ENCODE data around the gene DENND4B. TPM values are rescaled to one million over a fixed set of nuclear protein-coding genes. Genes with fewer than 3 reads are reported as not detected.
A peak's percentile ranks its signal among the peaks of the same experiment; 100 is the strongest.

Gene DENND4B
- total RNA-seq, 1 donor from 2014 or later: 133 TPM

GRCh38 chr1:153953859-153954365 lies 7.4 kb upstream of the DENND4B start:
- DNase-seq (ENCODE audit: low spot score): no peak
- Mint-ChIP-seq H3K4me1 (ENCODE audit: low read depth) (peaks cover 34% of the 10 kb centered on the region), H3K27me3 (ENCODE audit: insufficient read depth) (no peaks in the 10 kb centered on the region), H3K9me3 (no peaks in the 10 kb centered on the region), H3K4me3 (peak overlapping the region; percentile 15), H3K36me3 (ENCODE audit: low read depth) (peaks cover 39% of the 10 kb centered on the region), H3K27ac (peak overlapping the region; percentile 80)
- intact Hi-C loops (cut with micrococcal nuclease): no loop called here

- Mint-ChIP-seq H3K27ac (peak overlapping the region; percentile 58), H3K27me3 (ENCODE audit: insufficient read depth) (no peaks in the 10 kb centered on the region), H3K36me3 (ENCODE audit: low read depth) (peaks cover 43% of the 10 kb centered on the region), H3K9me3 (no peaks in the 10 kb centered on the region), H3K4me3 (no peak overlapping the region), H3K4me1 (ENCODE audit: low read depth) (peaks cover 32% of the 10 kb centered on the region)
- intact Hi-C loops (cut with micrococcal nuclease): no loop called here
- no peak for DNase-seq (ENCODE audit: low spot score)
These were observed 5.3 kb upstream of the DENND4B start for GRCh38 chr1:153951801-153952200.

- H3K27me3 Mint-ChIP-seq (ENCODE audit: insufficient read depth): no peaks in the 10 kb centered on the region
- no peak overlapping the region for H3K4me3 Mint-ChIP-seq
- H3K27ac Mint-ChIP-seq: no peak overlapping the region
- H3K9me3 Mint-ChIP-seq: no peaks in the 10 kb centered on the region
- intact Hi-C loops (cut with micrococcal nuclease): no loop called here
- no peak for DNase-seq (ENCODE audit: low spot score)
- H3K36me3 Mint-ChIP-seq (ENCODE audit: low read depth): peaks cover 43% of the 10 kb centered on the region
- peaks cover 28% of the 10 kb centered on the region for H3K4me1 Mint-ChIP-seq (ENCODE audit: low read depth)
These were observed 4.7 kb upstream of the DENND4B start for GRCh38 chr1:153951183-153951582.

- peak overlapping the region; percentile 88 for H3K4me3 Mint-ChIP-seq
These were observed 510 bp downstream of the DENND4B start for GRCh38 chr1:153945795-153946621.

GRCh38 chr1:153945131-153945794 lies 1.3 kb downstream of the DENND4B start:
- Mint-ChIP-seq H3K4me3 (peak overlapping the region; percentile 88), H3K27ac (peak overlapping the region; percentile 97), H3K27me3 (ENCODE audit: insufficient read depth) (no peaks in the 10 kb centered on the region), H3K36me3 (ENCODE audit: low read depth) (peaks cover 41% of the 10 kb centered on the region), H3K9me3 (no peaks in the 10 kb centered on the region), H3K4me1 (ENCODE audit: low read depth) (peaks cover 35% of the 10 kb centered on the region)
- intact Hi-C loops (cut with micrococcal nuclease): loop anchor here (1.0 to 5.0 kb wide), 4 partner anchors 22 to 148 kb away; partner anchors contain the start of gene CREB3L4
- peak; percentile 72 for DNase-seq (ENCODE audit: low spot score)

More at GRCh38 chr1:153945795-153946621, 510 bp downstream of the DENND4B start:
- Mint-ChIP-seq H3K9me3 (no peaks in the 10 kb centered on the region), H3K27ac (peak overlapping the region; percentile 97), H3K27me3 (ENCODE audit: insufficient read depth) (no peaks in the 10 kb centered on the region), H3K4me1 (ENCODE audit: low read depth) (peaks cover 35% of the 10 kb centered on the region), H3K36me3 (ENCODE audit: low read depth) (peaks cover 42% of the 10 kb centered on the region)
- intact Hi-C loops (cut with micrococcal nuclease): loop anchor here (1.0 to 5.0 kb wide), 11 partner anchors 12 to 149 kb away; partner anchors contain the start of genes CREB3L4, CRTC2, JTB and RAB13
- DNase-seq (ENCODE audit: low spot score): peak; percentile 63

GRCh38 chr1:153944827-153945117 lies 1.7 kb downstream of the DENND4B start:
- DNase-seq (ENCODE audit: low spot score): no peak
- no peaks in the 10 kb centered on the region for H3K27me3 Mint-ChIP-seq (ENCODE audit: insufficient read depth)
- H3K27ac Mint-ChIP-seq: peak overlapping the region; percentile 97
- H3K4me3 Mint-ChIP-seq: peak overlapping the region; percentile 88
- H3K9me3 Mint-ChIP-seq: no peaks in the 10 kb centered on the region
- intact Hi-C loops (cut with micrococcal nuclease): loop anchor here (1.0 to 5.0 kb wide), 4 partner anchors 21 to 147 kb away; partner anchors contain the start of gene CREB3L4
- H3K36me3 Mint-ChIP-seq (ENCODE audit: low read depth): peaks cover 42% of the 10 kb centered on the region
- H3K4me1 Mint-ChIP-seq (ENCODE audit: low read depth): peaks cover 35% of the 10 kb centered on the region

- Mint-ChIP-seq H3K36me3 (ENCODE audit: low read depth) (peaks cover 46% of the 10 kb centered on the region), H3K9me3 (no peaks in the 10 kb centered on the region)
- DNase-seq (ENCODE audit: low spot score): no peak
These were observed 2.3 kb downstream of the DENND4B start for GRCh38 chr1:153944005-153944826.

GRCh38 chr1:153942766-153943549 lies 3.6 kb downstream of the DENND4B start:
- peaks cover 31% of the 10 kb centered on the region for H3K4me1 Mint-ChIP-seq (ENCODE audit: low read depth)
- peaks cover 46% of the 10 kb centered on the region for H3K36me3 Mint-ChIP-seq (ENCODE audit: low read depth)
- peak overlapping the region; percentile 67 for H3K27ac Mint-ChIP-seq
- intact Hi-C loops (cut with micrococcal nuclease): no loop called here
- no peak overlapping the region for H3K4me3 Mint-ChIP-seq
- no peak for DNase-seq (ENCODE audit: low spot score)
- H3K27me3 Mint-ChIP-seq (ENCODE audit: insufficient read depth): no peaks in the 10 kb centered on the region
- H3K9me3 Mint-ChIP-seq: no peaks in the 10 kb centered on the region

More at GRCh38 chr1:153944005-153944826, 2.3 kb downstream of the DENND4B start:
- Mint-ChIP-seq H3K4me3 (peak overlapping the region; percentile 88), H3K27ac (peak overlapping the region; percentile 97), H3K27me3 (ENCODE audit: insufficient read depth) (no peaks in the 10 kb centered on the region), H3K4me1 (ENCODE audit: low read depth) (peaks cover 35% of the 10 kb centered on the region)
- intact Hi-C loops (cut with micrococcal nuclease): no loop called here

- peaks cover 52% of the 10 kb centered on the region for H3K36me3 Mint-ChIP-seq (ENCODE audit: low read depth)
- intact Hi-C loops (cut with micrococcal nuclease): no loop called here
- no peaks in the 10 kb centered on the region for H3K9me3 Mint-ChIP-seq
- no peak for DNase-seq (ENCODE audit: low spot score)
- no peaks in the 10 kb centered on the region for H3K27me3 Mint-ChIP-seq (ENCODE audit: insufficient read depth)
- H3K4me3 Mint-ChIP-seq: no peak overlapping the region
- peak overlapping the region; percentile 58 for H3K27ac Mint-ChIP-seq
- peaks cover 27% of the 10 kb centered on the region for H3K4me1 Mint-ChIP-seq (ENCODE audit: low read depth)
These were observed 4.4 kb downstream of the DENND4B start for GRCh38 chr1:153941826-153942725.

- H3K4me1 Mint-ChIP-seq (ENCODE audit: low read depth): peaks cover 22% of the 10 kb centered on the region
- no peaks in the 10 kb centered on the region for H3K9me3 Mint-ChIP-seq
- no peak for DNase-seq (ENCODE audit: low spot score)
- no peak overlapping the region for H3K27ac Mint-ChIP-seq
- H3K4me3 Mint-ChIP-seq: no peak overlapping the region
- peaks cover 63% of the 10 kb centered on the region for H3K36me3 Mint-ChIP-seq (ENCODE audit: low read depth)
- intact Hi-C loops (cut with micrococcal nuclease): no loop called here
- no peaks in the 10 kb centered on the region for H3K27me3 Mint-ChIP-seq (ENCODE audit: insufficient read depth)
These were observed 5.8 kb downstream of the DENND4B start for GRCh38 chr1:153940756-153941155.

- H3K27me3 Mint-ChIP-seq (ENCODE audit: insufficient read depth): no peaks in the 10 kb centered on the region
- H3K4me1 Mint-ChIP-seq (ENCODE audit: low read depth): peaks cover 14% of the 10 kb centered on the region
- peaks cover 67% of the 10 kb centered on the region for H3K36me3 Mint-ChIP-seq (ENCODE audit: low read depth)
- H3K4me3 Mint-ChIP-seq: no peak overlapping the region
- no peaks in the 10 kb centered on the region for H3K9me3 Mint-ChIP-seq
- H3K27ac Mint-ChIP-seq: no peak overlapping the region
- DNase-seq (ENCODE audit: low spot score): no peak
- intact Hi-C loops (cut with micrococcal nuclease): no loop called here
These were observed 7.0 kb downstream of the DENND4B start for GRCh38 chr1:153939476-153939875.

All from activated T-helper 1 cell treated with anti-CD3 and anti-CD28 coated beads, Interleukin-12 subunit alpha, Interleukin-12 subunit beta, Interleukin-2, Interleukin-4 antibody, amounts not matched to agents 30 ng/mL and 10 ng/mL and 1 ng/mL, durations not matched to agents 14 hours and 24 hours and 36 hours (primary cell).